Dendritic cell treated with granulocyte-macrophage colony-stimulating factor and Interleukin-4, amounts not matched to agents 40 ng/mL and 50 ng/mL, for 4 days (primary cell): ENCODE data around the gene GPR4.
"Not testable (repeated sequence)": the region's sequence is repeated elsewhere in the genome, so short reads cannot be mapped to it uniquely, and the experiment has no call there.

ENCODE experiments used
- H3K27ac Mint-ChIP-seq: one replicate; pipeline ENCODE4 v1.8.0; 2022; ENCODE audit warnings: mild to moderate bottlenecking, mixed read lengths
- H3K27me3 Mint-ChIP-seq: one replicate; pipeline ENCODE4 v1.8.0; 2022; ENCODE audit warnings: mild to moderate bottlenecking, mixed read lengths
- H3K36me3 Mint-ChIP-seq: one replicate; pipeline ENCODE4 v1.8.0; 2022; ENCODE audit warnings: low read depth, mixed read lengths
- H3K4me1 Mint-ChIP-seq: one replicate; pipeline ENCODE4 v1.8.0; 2022; ENCODE audit warnings: low read depth, mixed read lengths
- H3K4me3 Mint-ChIP-seq: one replicate; pipeline ENCODE4 v1.8.0; 2022; ENCODE audit warnings: mild to moderate bottlenecking, moderate library complexity, mixed read lengths
- H3K9me3 Mint-ChIP-seq: one replicate; pipeline ENCODE4 v1.8.0; 2022; ENCODE audit warnings: mixed read lengths
- intact Hi-C: fragments of 100-400 bp; cut with micrococcal nuclease; formaldehyde crosslinking; loops from one replicate; pipeline ENCODE4 v1.15.0; 2022

The GPR4 gene

GRCh38 chr19:45637890-45638667 is 36.1 kb upstream of the GPR4 start:
- Mint-ChIP-seq H3K4me3 (peak overlapping the region; percentile 89), H3K27me3 (peaks cover 1% of the 10 kb centered on the region), H3K4me1 (peaks cover 44% of the 10 kb centered on the region), H3K36me3 (peaks cover 25% of the 10 kb centered on the region), H3K27ac (peak overlapping the region; percentile 91), H3K9me3 (no peaks in the 10 kb centered on the region)
- intact Hi-C loops: no loop called here

GRCh38 chr19:45636902-45637301 is 34.9 kb upstream of the GPR4 start:
- H3K27ac Mint-ChIP-seq: no peak overlapping the region
- peaks cover 37% of the 10 kb centered on the region for H3K36me3 Mint-ChIP-seq
- peaks cover 34% of the 10 kb centered on the region for H3K4me1 Mint-ChIP-seq
- no peaks in the 10 kb centered on the region for H3K27me3 Mint-ChIP-seq
- H3K4me3 Mint-ChIP-seq: no peak overlapping the region
- intact Hi-C loops: no loop called here
- no peaks in the 10 kb centered on the region for H3K9me3 Mint-ChIP-seq

- intact Hi-C loops: no loop called here
- Mint-ChIP-seq H3K9me3 (no peaks in the 10 kb centered on the region), H3K27me3 (no peaks in the 10 kb centered on the region), H3K4me3 (no peak overlapping the region), H3K4me1 (peaks cover 28% of the 10 kb centered on the region), H3K36me3 (peaks cover 38% of the 10 kb centered on the region), H3K27ac (no peak overlapping the region)
Measured at GRCh38 chr19:45636275-45636674, 34.3 kb upstream of the GPR4 start.

GRCh38 chr19:45632468-45633196 is 30.6 kb upstream of the GPR4 start:
- Mint-ChIP-seq H3K27ac (no peak overlapping the region), H3K36me3 (peaks cover 55% of the 10 kb centered on the region), H3K9me3 (no peaks in the 10 kb centered on the region), H3K4me3 (no peak overlapping the region), H3K4me1 (no peaks in the 10 kb centered on the region), H3K27me3 (no peaks in the 10 kb centered on the region)
- intact Hi-C loops: no loop called here

GRCh38 chr19:45630463-45630862 is 28.5 kb upstream of the GPR4 start:
- Mint-ChIP-seq H3K4me3 (no peak overlapping the region), H3K9me3 (no peaks in the 10 kb centered on the region), H3K27ac (no peak overlapping the region), H3K4me1 (no peaks in the 10 kb centered on the region), H3K27me3 (no peaks in the 10 kb centered on the region), H3K36me3 (peaks cover 71% of the 10 kb centered on the region)
- intact Hi-C loops: no loop called here

- intact Hi-C loops: no loop called here
- H3K27me3 Mint-ChIP-seq: no peaks in the 10 kb centered on the region
- no peaks in the 10 kb centered on the region for H3K4me1 Mint-ChIP-seq
- H3K4me3 Mint-ChIP-seq: no peak overlapping the region
- H3K9me3 Mint-ChIP-seq: no peaks in the 10 kb centered on the region
- H3K36me3 Mint-ChIP-seq: peaks cover 79% of the 10 kb centered on the region
- no peak overlapping the region for H3K27ac Mint-ChIP-seq
Measured at GRCh38 chr19:45629704-45630103, 27.7 kb upstream of the GPR4 start.

GRCh38 chr19:45628219-45628618 is 26.2 kb upstream of the GPR4 start:
- H3K36me3 Mint-ChIP-seq: peaks cover 78% of the 10 kb centered on the region
- intact Hi-C loops, H3K4me3 Mint-ChIP-seq, H3K27ac Mint-ChIP-seq, H3K9me3 Mint-ChIP-seq, H3K4me1 Mint-ChIP-seq, H3K27me3 Mint-ChIP-seq: not testable (repeated sequence)

- intact Hi-C loops: no loop called here
Measured at GRCh38 chr19:45623984-45624383, 22.0 kb upstream of the GPR4 start.

GRCh38 chr19:45621976-45622503 is 20.0 kb upstream of the GPR4 start:
- Mint-ChIP-seq H3K4me1 (no peaks in the 10 kb centered on the region), H3K27ac (no peak overlapping the region), H3K9me3 (no peaks in the 10 kb centered on the region), H3K36me3 (peaks cover 94% of the 10 kb centered on the region), H3K4me3 (no peak overlapping the region), H3K27me3 (no peaks in the 10 kb centered on the region)
- intact Hi-C loops: no loop called here

More at GRCh38 chr19:45623984-45624383, 22.0 kb upstream of the GPR4 start:
- Mint-ChIP-seq H3K9me3 (no peaks in the 10 kb centered on the region), H3K4me1 (no peaks in the 10 kb centered on the region), H3K27ac (no peak overlapping the region), H3K36me3 (peaks cover 94% of the 10 kb centered on the region), H3K27me3 (no peaks in the 10 kb centered on the region), H3K4me3 (no peak overlapping the region)

- intact Hi-C loops: no loop called here
- Mint-ChIP-seq H3K27ac (no peak overlapping the region), H3K4me1 (no peaks in the 10 kb centered on the region), H3K4me3 (no peak overlapping the region), H3K9me3 (no peaks in the 10 kb centered on the region), H3K27me3 (no peaks in the 10 kb centered on the region), H3K36me3 (peaks cover 94% of the 10 kb centered on the region)
Measured at GRCh38 chr19:45621389-45621788, 19.4 kb upstream of the GPR4 start.

- peaks cover 22% of the 10 kb centered on the region for H3K4me1 Mint-ChIP-seq
- intact Hi-C loops: no loop called here
- no peaks in the 10 kb centered on the region for H3K27me3 Mint-ChIP-seq
- H3K36me3 Mint-ChIP-seq: peaks cover 95% of the 10 kb centered on the region
- no peak overlapping the region for H3K4me3 Mint-ChIP-seq
- H3K9me3 Mint-ChIP-seq: no peaks in the 10 kb centered on the region
- H3K27ac Mint-ChIP-seq: no peak overlapping the region
Measured at GRCh38 chr19:45616704-45617017, 14.6 kb upstream of the GPR4 start.

GRCh38 chr19:45615795-45616703 is 14.0 kb upstream of the GPR4 start:
- peak overlapping the region; percentile 27 for H3K27ac Mint-ChIP-seq

GRCh38 chr19:45615056-45615455 is 13.0 kb upstream of the GPR4 start:
- intact Hi-C loops, H3K27ac Mint-ChIP-seq, H3K9me3 Mint-ChIP-seq, H3K27me3 Mint-ChIP-seq, H3K4me3 Mint-ChIP-seq: not testable (repeated sequence)
- peaks cover 22% of the 10 kb centered on the region for H3K4me1 Mint-ChIP-seq
- H3K36me3 Mint-ChIP-seq: peaks cover 95% of the 10 kb centered on the region

More at GRCh38 chr19:45615795-45616703, 14.0 kb upstream of the GPR4 start:
- Mint-ChIP-seq H3K36me3 (peaks cover 95% of the 10 kb centered on the region), H3K27me3 (no peaks in the 10 kb centered on the region), H3K4me1 (peaks cover 22% of the 10 kb centered on the region), H3K4me3 (no peak overlapping the region), H3K9me3 (no peaks in the 10 kb centered on the region)
- intact Hi-C loops: no loop called here
